GM23338 (cell line): ENCODE measurements around the gene POM121L12. TPM values are rescaled to one million over a fixed set of nuclear protein-coding genes. Genes with fewer than 3 reads are reported as not detected.

ENCODE experiments used
- ATAC-seq: fragments of 200-7000 bp; cut with Tn5 transposase; 3 replicates; pipeline ENCODE4 v1.9.1; 2020
- DNase-seq: peaks from one replicate; pipeline ENCODE4 v3.0.0-alpha.2; 2015; ENCODE audit warnings: low spot score
- H2AFZ ChIP-seq: fragments of 200-600 bp; sonication (generic); 2 replicates; pipeline ENCODE4 v1.8.0; 2016; ENCODE audit warnings: antibody characterized with exemption, mild to moderate bottlenecking, moderate library complexity
- H3F3A ChIP-seq: fragments of 200-600 bp; sonication (generic); replicated peaks from 2 replicates; pipeline ENCODE4 v1.8.0; 2017; ENCODE audit warnings: antibody characterized with exemption, mixed run types, low read depth
- H3K27ac ChIP-seq: fragments of 200-600 bp; sonication (generic); 2 replicates; pipeline ENCODE4 v1.6.1; 2016; ENCODE audit warnings: low read depth
- H3K27me3 ChIP-seq: fragments of 200-600 bp; sonication (generic); 2 replicates; pipeline ENCODE4 v1.8.0; 2016; ENCODE audit warnings: mild to moderate bottlenecking, mixed run types, moderate library complexity; ENCODE audit not compliant: insufficient read depth
- H3K36me3 ChIP-seq: fragments of 200-600 bp; sonication (generic); 2 replicates; pipeline ENCODE4 v1.8.0; 2016; ENCODE audit warnings: mild to moderate bottlenecking; ENCODE audit not compliant: insufficient read depth
- H3K4me1 ChIP-seq: fragments of 200-600 bp; sonication (generic); 2 replicates; pipeline ENCODE4 v1.8.0; 2016; ENCODE audit warnings: mild to moderate bottlenecking, moderate library complexity; ENCODE audit not compliant: insufficient read depth
- H3K4me2 ChIP-seq: fragments of 200-600 bp; sonication (generic); 2 replicates; pipeline ENCODE4 v1.7.1; 2017; ENCODE audit warnings: mixed run types
- H3K4me3 ChIP-seq: fragments of 200-600 bp; sonication (generic); 2 replicates; pipeline ENCODE4 v1.6.1; 2016; ENCODE audit warnings: mixed run types
- H3K79me2 ChIP-seq: fragments of 200-600 bp; sonication (generic); replicated peaks from 2 replicates; pipeline ENCODE4 v1.8.0; 2017; ENCODE audit warnings: mild to moderate bottlenecking; ENCODE audit not compliant: insufficient read depth
- H3K9me2 ChIP-seq: fragments of 200-600 bp; sonication (generic); 2 replicates; pipeline ENCODE4 v1.8.0; 2017; ENCODE audit not compliant: insufficient read depth
- H4K20me1 ChIP-seq: fragments of 200-600 bp; sonication (generic); replicated peaks from 2 replicates; pipeline ENCODE4 v1.8.0; 2017; ENCODE audit warnings: mild to moderate bottlenecking; ENCODE audit not compliant: insufficient read depth
- H3K27ac Mint-ChIP-seq: 2 replicates; pipeline ENCODE4 v1.8.0; 2020; ENCODE audit warnings: inconsistent platforms, mild to moderate bottlenecking, moderate library complexity, mixed read lengths
- H3K27me3 Mint-ChIP-seq: 3 replicates; pipeline ENCODE4 v1.8.0; 2022; ENCODE audit warnings: low read depth, mild to moderate bottlenecking, moderate library complexity, mixed read lengths, inconsistent platforms; ENCODE audit not compliant: insufficient read depth, poor library complexity
- H3K36me3 Mint-ChIP-seq: 3 replicates; pipeline ENCODE4 v1.8.0; 2021; ENCODE audit warnings: low read depth, mild to moderate bottlenecking, inconsistent platforms, moderate library complexity, mixed read lengths
- H3K4me1 Mint-ChIP-seq: 3 replicates; pipeline ENCODE4 v1.8.0; 2020; ENCODE audit warnings: mild to moderate bottlenecking, inconsistent platforms, mixed read lengths
- H3K4me3 Mint-ChIP-seq: 3 replicates; pipeline ENCODE4 v1.8.0; 2021; ENCODE audit warnings: moderate library complexity, mild to moderate bottlenecking, inconsistent platforms, mixed read lengths
- H3K9me3 Mint-ChIP-seq: 3 replicates; pipeline ENCODE4 v1.8.0; 2020; ENCODE audit warnings: moderate library complexity, mild to moderate bottlenecking, inconsistent platforms, mixed read lengths
- ETS1 ChIP-seq: IDR thresholded peaks from 2 replicates; pipeline ENCODE4 v1.6.1; 2016; ENCODE audit warnings: antibody characterized with exemption
- EZH2 ChIP-seq: fragments of 200-600 bp; sonication (generic); IDR thresholded peaks from one replicate; pipeline ENCODE4 v1.8.0; 2017; ENCODE audit warnings: antibody characterized with exemption, mild to moderate bottlenecking, low read depth; ENCODE audit not compliant: unreplicated experiment
- ZNF114 ChIP-seq: fragments of 250-450 bp; sonication (Bioruptor Pico); IDR thresholded peaks from 2 replicates; pipeline ENCODE4 v1.5.0; 2020; ENCODE audit warnings: mild to moderate bottlenecking, moderate library complexity
- ZNF331 ChIP-seq: fragments of 250-450 bp; sonication (Bioruptor Pico); IDR thresholded peaks from 2 replicates; pipeline ENCODE4 v1.5.0; 2020; ENCODE audit warnings: low read depth, mild to moderate bottlenecking, moderate library complexity
- ZNF462 ChIP-seq: fragments of 250-450 bp; sonication (Bioruptor Pico); IDR thresholded peaks from 2 replicates; pipeline ENCODE4 v1.5.0; 2020; ENCODE audit warnings: mild to moderate bottlenecking, moderate library complexity
- long read RNA-seq: library from polyadenylated mRNA; unstranded; transcript quantifications from one replicate; pipeline ENCODE4 v2.0.0, GENCODE V29; 2020; ENCODE audit not compliant: unreplicated experiment
- polyA plus RNA-seq: library from polyadenylated mRNA; unstranded; fragments of >200 nt; fragmentation: Nextera tagmentation; extraction: Ambion mirVana; gene quantifications from 2 replicates; pipeline ENCODE4 v1.2.1, GENCODE V29; 2016
- total RNA-seq: library from RNA; depleted of rRNA; stranded (reverse); fragments of >200 nt; shearing (Covaris generic); gene quantifications from 2 replicates; pipeline ENCODE4 v1.2.3, GENCODE V29; 2014; rRNA removed

Gene POM121L12
- not detected in 2 replicates for total RNA-seq
- not detected in 2 replicates for polyA plus RNA-seq
- long read RNA-seq: 0 reads

- TF ChIP-seq ETS1 (no peak), ZNF331 (CRISPR knock-in tag) (no peak), ZNF114 (CRISPR knock-in tag) (no peak), ZNF462 (CRISPR knock-in tag) (no peak), EZH2 (no peak)
- Histone ChIP-seq H3K27ac (no peak within 1 kb of the TSS), H3K36me3 (no peaks in the 10 kb centered on the region), H3K79me2 (no peaks in the 10 kb centered on the region), H3K4me1 (no peaks in the 10 kb centered on the region), H3K4me3 (no peak within 1 kb of the TSS), H3F3A (no peaks in the 10 kb centered on the region), H4K20me1 (no peaks in the 10 kb centered on the region), H2AFZ (no peak within 1 kb of the TSS), H3K9me2 (peaks cover 26% of the 10 kb centered on the region), H3K4me2 (no peak within 1 kb of the TSS), H3K27me3 (no peaks in the 10 kb centered on the region)
- H3K4me1 Mint-ChIP-seq: no peaks in the 10 kb centered on the region
- no peak within 1 kb of the TSS for H3K4me3 Mint-ChIP-seq
- H3K27me3 Mint-ChIP-seq: peaks cover 1% of the 10 kb centered on the region
- peaks cover 7% of the 10 kb centered on the region for H3K36me3 Mint-ChIP-seq
- DNase-seq: no peak
- no peak within 1 kb of the TSS for H3K27ac Mint-ChIP-seq
- ATAC-seq: no peak
- H3K9me3 Mint-ChIP-seq: peaks cover 14% of the 10 kb centered on the region
These were observed at the start of gene POM121L12 for GRCh38 chr7:53035499-53036412. TSS of gene POM121L12 (plus strand) at chr7:53035633. CDS start at chr7:53035672, 39 bp downstream.
